GM23338 (cell line): ENCODE results near the gene GADL1. TPM values are rescaled to one million over a fixed set of nuclear protein-coding genes. Genes with fewer than 3 reads are reported as not detected.

Source experiments
- ATAC-seq: fragments of 200-7000 bp; cut with Tn5 transposase; 3 replicates; pipeline ENCODE4 v1.9.1; 2020
- DNase-seq: peaks from one replicate; pipeline ENCODE4 v3.0.0-alpha.2; 2015; ENCODE audit warnings: low spot score
- H2AFZ ChIP-seq: fragments of 200-600 bp; sonication (generic); 2 replicates; pipeline ENCODE4 v1.8.0; 2016; ENCODE audit warnings: antibody characterized with exemption, mild to moderate bottlenecking, moderate library complexity
- H3F3A ChIP-seq: fragments of 200-600 bp; sonication (generic); replicated peaks from 2 replicates; pipeline ENCODE4 v1.8.0; 2017; ENCODE audit warnings: antibody characterized with exemption, mixed run types, low read depth
- H3K27ac ChIP-seq: fragments of 200-600 bp; sonication (generic); 2 replicates; pipeline ENCODE4 v1.6.1; 2016; ENCODE audit warnings: low read depth
- H3K27me3 ChIP-seq: fragments of 200-600 bp; sonication (generic); 2 replicates; pipeline ENCODE4 v1.8.0; 2016; ENCODE audit warnings: mild to moderate bottlenecking, mixed run types, moderate library complexity; ENCODE audit not compliant: insufficient read depth
- H3K36me3 ChIP-seq: fragments of 200-600 bp; sonication (generic); 2 replicates; pipeline ENCODE4 v1.8.0; 2016; ENCODE audit warnings: mild to moderate bottlenecking; ENCODE audit not compliant: insufficient read depth
- H3K4me1 ChIP-seq: fragments of 200-600 bp; sonication (generic); 2 replicates; pipeline ENCODE4 v1.8.0; 2016; ENCODE audit warnings: mild to moderate bottlenecking, moderate library complexity; ENCODE audit not compliant: insufficient read depth
- H3K4me2 ChIP-seq: fragments of 200-600 bp; sonication (generic); 2 replicates; pipeline ENCODE4 v1.7.1; 2017; ENCODE audit warnings: mixed run types
- H3K4me3 ChIP-seq: fragments of 200-600 bp; sonication (generic); 2 replicates; pipeline ENCODE4 v1.6.1; 2016; ENCODE audit warnings: mixed run types
- H3K79me2 ChIP-seq: fragments of 200-600 bp; sonication (generic); replicated peaks from 2 replicates; pipeline ENCODE4 v1.8.0; 2017; ENCODE audit warnings: mild to moderate bottlenecking; ENCODE audit not compliant: insufficient read depth
- H3K9me2 ChIP-seq: fragments of 200-600 bp; sonication (generic); 2 replicates; pipeline ENCODE4 v1.8.0; 2017; ENCODE audit not compliant: insufficient read depth
- H4K20me1 ChIP-seq: fragments of 200-600 bp; sonication (generic); replicated peaks from 2 replicates; pipeline ENCODE4 v1.8.0; 2017; ENCODE audit warnings: mild to moderate bottlenecking; ENCODE audit not compliant: insufficient read depth
- H3K27ac Mint-ChIP-seq: 2 replicates; pipeline ENCODE4 v1.8.0; 2020; ENCODE audit warnings: inconsistent platforms, mild to moderate bottlenecking, moderate library complexity, mixed read lengths
- H3K27me3 Mint-ChIP-seq: 3 replicates; pipeline ENCODE4 v1.8.0; 2022; ENCODE audit warnings: low read depth, mild to moderate bottlenecking, moderate library complexity, mixed read lengths, inconsistent platforms; ENCODE audit not compliant: insufficient read depth, poor library complexity
- H3K36me3 Mint-ChIP-seq: 3 replicates; pipeline ENCODE4 v1.8.0; 2021; ENCODE audit warnings: low read depth, mild to moderate bottlenecking, inconsistent platforms, moderate library complexity, mixed read lengths
- H3K4me1 Mint-ChIP-seq: 3 replicates; pipeline ENCODE4 v1.8.0; 2020; ENCODE audit warnings: mild to moderate bottlenecking, inconsistent platforms, mixed read lengths
- H3K4me3 Mint-ChIP-seq: 3 replicates; pipeline ENCODE4 v1.8.0; 2021; ENCODE audit warnings: moderate library complexity, mild to moderate bottlenecking, inconsistent platforms, mixed read lengths
- H3K9me3 Mint-ChIP-seq: 3 replicates; pipeline ENCODE4 v1.8.0; 2020; ENCODE audit warnings: moderate library complexity, mild to moderate bottlenecking, inconsistent platforms, mixed read lengths
- CREB1 ChIP-seq: fragments of 250-450 bp; sonication (Bioruptor Pico); IDR thresholded peaks from 2 replicates; pipeline ENCODE4 v1.5.0; 2020; ENCODE audit warnings: low read depth, mild to moderate bottlenecking, moderate library complexity
- EZH2phosphoT487 ChIP-seq: fragments of 200-600 bp; sonication (generic); IDR thresholded peaks from one replicate; pipeline ENCODE4 v1.8.1; 2018; ENCODE audit warnings: antibody characterized with exemption; ENCODE audit not compliant: unreplicated experiment
- JUNB ChIP-seq: IDR thresholded peaks from one replicate; pipeline ENCODE4 v1.6.1; 2016; ENCODE audit warnings: antibody characterized with exemption; ENCODE audit not compliant: unreplicated experiment
- NANOG ChIP-seq: IDR thresholded peaks from 2 replicates; pipeline ENCODE4 v1.6.1; 2016; ENCODE audit warnings: antibody characterized with exemption, borderline replicate concordance
- POLR2AphosphoS5 ChIP-seq: IDR thresholded peaks from 2 replicates; pipeline ENCODE4 v1.6.1; 2016; ENCODE audit warnings: antibody characterized with exemption, low read depth
- STAT1 ChIP-seq: IDR thresholded peaks from one replicate; pipeline ENCODE4 v1.6.1; 2016; ENCODE audit warnings: antibody characterized with exemption; ENCODE audit not compliant: unreplicated experiment
- ZNF114 ChIP-seq: fragments of 250-450 bp; sonication (Bioruptor Pico); IDR thresholded peaks from 2 replicates; pipeline ENCODE4 v1.5.0; 2020; ENCODE audit warnings: mild to moderate bottlenecking, moderate library complexity
- ZNF331 ChIP-seq: fragments of 250-450 bp; sonication (Bioruptor Pico); IDR thresholded peaks from 2 replicates; pipeline ENCODE4 v1.5.0; 2020; ENCODE audit warnings: low read depth, mild to moderate bottlenecking, moderate library complexity
- ZNF462 ChIP-seq: fragments of 250-450 bp; sonication (Bioruptor Pico); IDR thresholded peaks from 2 replicates; pipeline ENCODE4 v1.5.0; 2020; ENCODE audit warnings: mild to moderate bottlenecking, moderate library complexity
- polyA plus RNA-seq: library from polyadenylated mRNA; unstranded; fragments of >200 nt; fragmentation: Nextera tagmentation; extraction: Ambion mirVana; gene quantifications from 2 replicates; pipeline ENCODE4 v1.2.1, GENCODE V29; 2016
- total RNA-seq: library from RNA; depleted of rRNA; stranded (reverse); fragments of >200 nt; shearing (Covaris generic); gene quantifications from 2 replicates; pipeline ENCODE4 v1.2.3, GENCODE V29; 2014
- TF ChIP-seq, protein P1 (sequence below): IDR thresholded peaks from 2 replicates; pipeline ENCODE4 v1.6.1; 2016; ENCODE audit warnings: antibody characterized with exemption
- TF ChIP-seq, protein P2 (sequence below), 2 experiments: fragments of 200-600 bp in 1 of 2; sonication (generic) in 1 of 2; conservative IDR thresholded peaks; 2 replicates each; pipeline versions ENCODE4 v1.5.1 to v1.6.1; 2016 to 2017; ENCODE audit warnings: antibody characterized with exemption in 2 of 2, low read depth in 2 of 2, mild to moderate bottlenecking in 2 of 2, moderate library complexity in 1 of 2
- TF ChIP-seq, protein P3 (sequence below): IDR thresholded peaks from one replicate; pipeline ENCODE4 v1.6.1; 2018; ENCODE audit warnings: antibody characterized with exemption; ENCODE audit not compliant: unreplicated experiment

GADL1 gene
- total and polyA plus RNA-seq, 2 experiments from 2014 or later: 0.35 to 0.50 TPM

GRCh38 chr3:30786365-30786764, 108.1 kb downstream of the GADL1 start:
- H3K4me2 ChIP-seq: no peak overlapping the region
- no peaks in the 10 kb centered on the region for H3F3A ChIP-seq
- H3K4me1 Mint-ChIP-seq: no peaks in the 10 kb centered on the region
- ATAC-seq (no peak), DNase-seq (no peak)
- H3K4me3 Mint-ChIP-seq: no peak overlapping the region
- no peaks in the 10 kb centered on the region for H3K27me3 Mint-ChIP-seq
- H3K4me1 ChIP-seq: no peaks in the 10 kb centered on the region
- H3K79me2 ChIP-seq: no peaks in the 10 kb centered on the region
- no peak overlapping the region for H2AFZ ChIP-seq
- H3K4me3 ChIP-seq: no peak overlapping the region
- H3K36me3 Mint-ChIP-seq: no peaks in the 10 kb centered on the region
- H3K27ac ChIP-seq: no peak overlapping the region
- H3K9me2 ChIP-seq: peaks cover 6% of the 10 kb centered on the region; the same call in 1 of the 2 replicates
- no peaks in the 10 kb centered on the region for H3K36me3 ChIP-seq
- TF ChIP-seq STAT1 (no peak), JUNB (no peak), ZNF114 (no peak), ZNF462 (CRISPR knock-in tag) (no peak), EZH2phosphoT487 (no peak), POLR2AphosphoS5 (no peak), NANOG (no peak), ZNF331 (CRISPR knock-in tag) (no peak), CREB1 (no peak)
- TF ChIP-seq, protein P1, sequence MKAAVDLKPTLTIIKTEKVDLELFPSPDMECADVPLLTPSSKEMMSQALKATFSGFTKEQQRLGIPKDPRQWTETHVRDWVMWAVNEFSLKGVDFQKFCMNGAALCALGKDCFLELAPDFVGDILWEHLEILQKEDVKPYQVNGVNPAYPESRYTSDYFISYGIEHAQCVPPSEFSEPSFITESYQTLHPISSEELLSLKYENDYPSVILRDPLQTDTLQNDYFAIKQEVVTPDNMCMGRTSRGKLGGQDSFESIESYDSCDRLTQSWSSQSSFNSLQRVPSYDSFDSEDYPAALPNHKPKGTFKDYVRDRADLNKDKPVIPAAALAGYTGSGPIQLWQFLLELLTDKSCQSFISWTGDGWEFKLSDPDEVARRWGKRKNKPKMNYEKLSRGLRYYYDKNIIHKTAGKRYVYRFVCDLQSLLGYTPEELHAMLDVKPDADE: no peak
- TF ChIP-seq, protein P2, sequence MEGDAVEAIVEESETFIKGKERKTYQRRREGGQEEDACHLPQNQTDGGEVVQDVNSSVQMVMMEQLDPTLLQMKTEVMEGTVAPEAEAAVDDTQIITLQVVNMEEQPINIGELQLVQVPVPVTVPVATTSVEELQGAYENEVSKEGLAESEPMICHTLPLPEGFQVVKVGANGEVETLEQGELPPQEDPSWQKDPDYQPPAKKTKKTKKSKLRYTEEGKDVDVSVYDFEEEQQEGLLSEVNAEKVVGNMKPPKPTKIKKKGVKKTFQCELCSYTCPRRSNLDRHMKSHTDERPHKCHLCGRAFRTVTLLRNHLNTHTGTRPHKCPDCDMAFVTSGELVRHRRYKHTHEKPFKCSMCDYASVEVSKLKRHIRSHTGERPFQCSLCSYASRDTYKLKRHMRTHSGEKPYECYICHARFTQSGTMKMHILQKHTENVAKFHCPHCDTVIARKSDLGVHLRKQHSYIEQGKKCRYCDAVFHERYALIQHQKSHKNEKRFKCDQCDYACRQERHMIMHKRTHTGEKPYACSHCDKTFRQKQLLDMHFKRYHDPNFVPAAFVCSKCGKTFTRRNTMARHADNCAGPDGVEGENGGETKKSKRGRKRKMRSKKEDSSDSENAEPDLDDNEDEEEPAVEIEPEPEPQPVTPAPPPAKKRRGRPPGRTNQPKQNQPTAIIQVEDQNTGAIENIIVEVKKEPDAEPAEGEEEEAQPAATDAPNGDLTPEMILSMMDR (conservative IDR thresholded peaks at IDR 0.05; ENCODE audit: low read depth in 2 of 2): no peak
- TF ChIP-seq, protein P3, sequence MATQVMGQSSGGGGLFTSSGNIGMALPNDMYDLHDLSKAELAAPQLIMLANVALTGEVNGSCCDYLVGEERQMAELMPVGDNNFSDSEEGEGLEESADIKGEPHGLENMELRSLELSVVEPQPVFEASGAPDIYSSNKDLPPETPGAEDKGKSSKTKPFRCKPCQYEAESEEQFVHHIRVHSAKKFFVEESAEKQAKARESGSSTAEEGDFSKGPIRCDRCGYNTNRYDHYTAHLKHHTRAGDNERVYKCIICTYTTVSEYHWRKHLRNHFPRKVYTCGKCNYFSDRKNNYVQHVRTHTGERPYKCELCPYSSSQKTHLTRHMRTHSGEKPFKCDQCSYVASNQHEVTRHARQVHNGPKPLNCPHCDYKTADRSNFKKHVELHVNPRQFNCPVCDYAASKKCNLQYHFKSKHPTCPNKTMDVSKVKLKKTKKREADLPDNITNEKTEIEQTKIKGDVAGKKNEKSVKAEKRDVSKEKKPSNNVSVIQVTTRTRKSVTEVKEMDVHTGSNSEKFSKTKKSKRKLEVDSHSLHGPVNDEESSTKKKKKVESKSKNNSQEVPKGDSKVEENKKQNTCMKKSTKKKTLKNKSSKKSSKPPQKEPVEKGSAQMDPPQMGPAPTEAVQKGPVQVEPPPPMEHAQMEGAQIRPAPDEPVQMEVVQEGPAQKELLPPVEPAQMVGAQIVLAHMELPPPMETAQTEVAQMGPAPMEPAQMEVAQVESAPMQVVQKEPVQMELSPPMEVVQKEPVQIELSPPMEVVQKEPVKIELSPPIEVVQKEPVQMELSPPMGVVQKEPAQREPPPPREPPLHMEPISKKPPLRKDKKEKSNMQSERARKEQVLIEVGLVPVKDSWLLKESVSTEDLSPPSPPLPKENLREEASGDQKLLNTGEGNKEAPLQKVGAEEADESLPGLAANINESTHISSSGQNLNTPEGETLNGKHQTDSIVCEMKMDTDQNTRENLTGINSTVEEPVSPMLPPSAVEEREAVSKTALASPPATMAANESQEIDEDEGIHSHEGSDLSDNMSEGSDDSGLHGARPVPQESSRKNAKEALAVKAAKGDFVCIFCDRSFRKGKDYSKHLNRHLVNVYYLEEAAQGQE: no peak
- H3K9me3 Mint-ChIP-seq: no peaks in the 10 kb centered on the region
- no peaks in the 10 kb centered on the region for H4K20me1 ChIP-seq
- no peaks in the 10 kb centered on the region for H3K27me3 ChIP-seq
- no peak overlapping the region for H3K27ac Mint-ChIP-seq
